GM21786 (cell line): ENCODE results near the gene PARP9.

Experiments
- ATAC-seq: cut with Tn5 transposase; IDR thresholded peaks from one replicate; pipeline ENCODE4 v1.9.1; 2021; ENCODE audit not compliant: unreplicated experiment

PARP9 gene

GRCh38 chr3:122564155-122564912 lies at the start of gene PARP9, which contains the start of gene DTX3L:
Gene PARP9, minus strand, starts transcription at chr3:122564300. Its CDS starts 4,680 bp downstream, at chr3:122559620.
Gene DTX3L, plus strand, starts transcription at chr3:122564338. Its CDS starts 89 bp downstream, at chr3:122564427.
- ATAC-seq: peak; percentile 64

- ATAC-seq: no peak
Measured at GRCh38 chr3:122612696-122613095, 48.6 kb upstream of the PARP9 start.

GRCh38 chr3:122609798-122610559 lies 45.9 kb upstream of the PARP9 start:
- peak; percentile 94 for ATAC-seq

- ATAC-seq: no peak
Measured at GRCh38 chr3:122608916-122609315, 44.8 kb upstream of the PARP9 start.

GRCh38 chr3:122606330-122606729 lies 42.2 kb upstream of the PARP9 start:
- no peak for ATAC-seq

- ATAC-seq: no peak
Measured at GRCh38 chr3:122603056-122603455, 39.0 kb upstream of the PARP9 start.

GRCh38 chr3:122602011-122602710 lies 38.1 kb upstream of the PARP9 start:
- ATAC-seq: no peak

GRCh38 chr3:122598556-122598955 lies 34.5 kb upstream of the PARP9 start:
- no peak for ATAC-seq

- ATAC-seq: no peak
Measured at GRCh38 chr3:122598151-122598550, 34.1 kb upstream of the PARP9 start.

- ATAC-seq: no peak
Measured at GRCh38 chr3:122594025-122594424, 29.9 kb upstream of the PARP9 start.

- no peak for ATAC-seq
Measured at GRCh38 chr3:122590610-122591009, 26.5 kb upstream of the PARP9 start.

GRCh38 chr3:122589297-122589696 lies 25.2 kb upstream of the PARP9 start:
- peak; percentile 70 for ATAC-seq

- ATAC-seq: no peak
Measured at GRCh38 chr3:122587572-122587971, 23.5 kb upstream of the PARP9 start.

GRCh38 chr3:122586773-122587485 lies 22.8 kb upstream of the PARP9 start:
- no peak for ATAC-seq

GRCh38 chr3:122586098-122586497 lies 22.0 kb upstream of the PARP9 start:
- ATAC-seq: no peak

GRCh38 chr3:122582390-122582789 lies 18.3 kb upstream of the PARP9 start:
- no peak for ATAC-seq

GRCh38 chr3:122581622-122582021 lies 17.5 kb upstream of the PARP9 start:
- no peak for ATAC-seq

GRCh38 chr3:122580470-122580869 lies 16.4 kb upstream of the PARP9 start:
- no peak for ATAC-seq

GRCh38 chr3:122578069-122578740 lies 14.1 kb upstream of the PARP9 start:
- no peak for ATAC-seq

GRCh38 chr3:122577409-122578031 lies 13.4 kb upstream of the PARP9 start, which contains the start of gene PARP15:
Gene PARP15, plus strand, starts transcription at chr3:122577650. Its CDS starts 18 bp downstream, at chr3:122577668.
- ATAC-seq: no peak
